ENCODE measurements around the gene LIPH. TPM values are rescaled to one million over a fixed set of nuclear protein-coding genes. Genes with fewer than 3 reads are reported as not detected.

Gene LIPH
- total and polyA plus RNA-seq, 2 of the 8 experiments (the other 6 are each of a cell fraction or from before 2014, with no cell fraction given) = 0.08 TPM; not detected in 1

- no peak overlapping the region for H2BK5ac ChIP-seq (ENCODE audit: low read depth, low read length)
- no peak overlapping the region for H3K4me2 ChIP-seq (ENCODE audit: insufficient read depth in 1 of 2, low read depth in 2 of 2, low read length in 2 of 2)
- H2AFZ ChIP-seq (ENCODE audit: low read length) = 0 out of 2 replicates have a peak overlapping the region, but pooled peaks have one; percentile 30
- 90% methylated on average over 9 of the region's 9 CpGs; no CpG with 5 or more reads in 1 of the 2 experiments for WGBS, 2 experiments (ENCODE audit: extremely low coverage in 1 of 2, insufficient coverage in 1 of 2, insufficient read length in 1 of 2, insufficient replicate concordance in 2 of 2, low coverage in 1 of 2, low lambda C conversion rate in 2 of 2, missing lambda C conversion rate in 1 of 2)
- H3K14ac ChIP-seq (ENCODE audit: insufficient read length) = no peak overlapping the region
- no peak overlapping the region for H2AK5ac ChIP-seq (ENCODE audit: low read depth, low read length)
- no peak overlapping the region for H3K27ac ChIP-seq (ENCODE audit: low read depth, low read length)
- H3K23me2 ChIP-seq (ENCODE audit: low read depth, low read length) = no peaks in the 10 kb centered on the region
- no peak overlapping the region for H3K56ac ChIP-seq (replicated peaks; ENCODE audit: insufficient read length, low read depth, low read length)
- H3K18ac ChIP-seq (ENCODE audit: extremely low read depth, low read length) = no peak overlapping the region
- no peaks in the 10 kb centered on the region for H3K27me3 ChIP-seq (replicated peaks in 1 of 4; ENCODE audit: control insufficient read depth in 3 of 4, extremely low read depth in 1 of 4, insufficient read depth in 3 of 4, low read length in 3 of 4)
- no peak overlapping the region for H3K4me3 ChIP-seq (ENCODE audit: extremely low read depth in 1 of 4, insufficient read depth in 2 of 4, low read depth in 3 of 4, low read length in 4 of 4)
- H3K36me3 ChIP-seq (ENCODE audit: control insufficient read depth in 2 of 4, insufficient read depth in 4 of 4, low read length in 3 of 4) = no peaks in the 10 kb centered on the region
- no peak overlapping the region for H2BK20ac ChIP-seq (ENCODE audit: low read length)
- H2BK15ac ChIP-seq (ENCODE audit: low read length) = no peak overlapping the region
- H3K4ac ChIP-seq (replicated peaks; ENCODE audit: insufficient read length, low read depth, low read length) = no peak overlapping the region
- no peak for TF ChIP-seq TEAD4 (IDR thresholded peaks at IDR 0.05; ENCODE audit: low read depth, low read length)
- no peak for TF ChIP-seq KDM5A (IDR thresholded peaks at IDR 0.05; ENCODE audit: low read length)
- no peak for TF ChIP-seq BCL11A (IDR thresholded peaks at IDR 0.05; ENCODE audit: low read depth in 2 of 2, low read length in 2 of 2)
- TF ChIP-seq CBX5 (IDR thresholded peaks at IDR 0.05; ENCODE audit: low read depth, low read length) = no peak
- no peak for TF ChIP-seq EGR1 (IDR thresholded peaks at IDR 0.05; ENCODE audit: borderline replicate concordance, low read depth, low read length)
- no peak for TF ChIP-seq YY1 (IDR thresholded peaks at IDR 0.05; ENCODE audit: low read depth, low read length)
- no peak for TF ChIP-seq SUZ12 (IDR thresholded peaks at IDR 0.05; ENCODE audit: low read length)
- no peak for TF ChIP-seq PHF8 (conservative IDR thresholded peaks at IDR 0.05; ENCODE audit: low read depth, low read length)
- no peak overlapping the region for H3K23ac ChIP-seq (ENCODE audit: insufficient read length)
- no peak overlapping the region for H2BK120ac ChIP-seq (replicated peaks; ENCODE audit: low read depth, low read length)
- no peaks in the 10 kb centered on the region for H4K20me1 ChIP-seq (replicated peaks in 1 of 2; ENCODE audit: control insufficient read depth in 1 of 2, insufficient read depth in 2 of 2, low read length in 2 of 2)
- no peak overlapping the region; the same call in 1 of the 2 replicates for H4K8ac ChIP-seq (ENCODE audit: extremely low read depth, insufficient read depth, low read length)
- H3K9me3 ChIP-seq (ENCODE audit: insufficient read depth in 2 of 2, low read depth in 1 of 2, low read length in 1 of 2) = no peaks in the 10 kb centered on the region
- H3K79me1 ChIP-seq (ENCODE audit: low read depth, low read length) = no peaks in the 10 kb centered on the region
- H4K91ac ChIP-seq (replicated peaks; ENCODE audit: insufficient read length, low read length) = no peak overlapping the region
- no peaks in the 10 kb centered on the region for H3K4me1 ChIP-seq (replicated peaks in 1 of 4; ENCODE audit: control insufficient read depth in 3 of 4, insufficient read depth in 4 of 4, low read length in 3 of 4)
- no peak overlapping the region for H4K5ac ChIP-seq (ENCODE audit: insufficient read length, low read depth, low read length)
- FAIRE-seq = no peak
- no peak overlapping the region for H3K9ac ChIP-seq (replicated peaks in 1 of 4; ENCODE audit: extremely low read depth in 1 of 4, low read depth in 3 of 4, low read length in 3 of 4)
- CTCF ChIA-PET (ENCODE audit: partially characterized antibody) = interaction anchor here (1.1 to 1.5 kb wide), 3 partner anchors 9 to 218 kb away, joined by 3 to 6 read pairs (median 6); no protein-coding TSS in a partner anchor
- POLR2A ChIA-PET (ENCODE audit: partially characterized antibody) = interaction anchor here (1.1 kb wide), 1 partner anchor 29 kb away, joined by 3 read pairs; the partner anchor contains the start of gene TMEM41A
- H2BK12ac ChIP-seq (ENCODE audit: low read depth, low read length) = no peak overlapping the region
- no peaks in the 10 kb centered on the region for H3K79me2 ChIP-seq (ENCODE audit: control insufficient read depth in 1 of 2, insufficient read depth in 2 of 2, low read length in 2 of 2)
- DNase-seq (ENCODE audit: low read depth in 1 of 2, low spot score in 2 of 2) = no peak
Measured at GRCh38 chr3:185527364-185527763, 25.0 kb downstream of the LIPH start.

Measured in H1 (cell line).